Smooth muscle cell (in vitro differentiated cells): ENCODE results near the gene PLXDC1. TPM values are rescaled to one million over a fixed set of nuclear protein-coding genes. Genes with fewer than 3 reads are reported as not detected.
A peak's percentile ranks its signal among the peaks of the same experiment; 100 is the strongest.

Experiments
- DNase-seq: peaks from one replicate; lab custom pipeline; 2025; ENCODE audit not compliant: unreplicated experiment; lab: John Stamatoyannopoulos, UW
- H2AFZ ChIP-seq: fragments of 200-600 bp; sonication (generic); 2 replicates; pipeline ENCODE4 v1.6.0; 2016; ENCODE audit warnings: antibody characterized with exemption, low read depth, mild to moderate bottlenecking
- H3F3A ChIP-seq: fragments of 200-600 bp; sonication (generic); 2 replicates; pipeline ENCODE4 v1.6.0; 2017; ENCODE audit warnings: antibody characterized with exemption, low read depth
- H3K27ac ChIP-seq: fragments of 200-600 bp; sonication (generic); 2 replicates; pipeline ENCODE4 v1.5.1; 2016; ENCODE audit warnings: low read depth, mild to moderate bottlenecking
- H3K27me3 ChIP-seq: fragments of 200-600 bp; sonication (generic); 2 replicates; pipeline ENCODE4 v1.6.1; 2016; ENCODE audit warnings: low read depth, mild to moderate bottlenecking
- H3K36me3 ChIP-seq: fragments of 200-600 bp; sonication (generic); 2 replicates; pipeline ENCODE4 v1.5.1; 2016; ENCODE audit warnings: low read depth
- H3K4me1 ChIP-seq: fragments of 200-600 bp; sonication (generic); 2 replicates; pipeline ENCODE4 v1.5.1; 2016; ENCODE audit warnings: low read depth
- H3K4me2 ChIP-seq: fragments of 200-600 bp; sonication (generic); 2 replicates; pipeline ENCODE4 v1.6.0; 2016; ENCODE audit warnings: mild to moderate bottlenecking
- H3K4me3 ChIP-seq: fragments of 200-600 bp; sonication (generic); 2 replicates; pipeline ENCODE4 v1.5.1; 2016; ENCODE audit warnings: mild to moderate bottlenecking
- H3K79me2 ChIP-seq: fragments of 200-600 bp; sonication (generic); 2 replicates; pipeline ENCODE4 v1.6.0; 2016; ENCODE audit warnings: low read depth, mild to moderate bottlenecking
- H3K9ac ChIP-seq: fragments of 200-600 bp; sonication (generic); 2 replicates; pipeline ENCODE4 v1.6.0; 2016; ENCODE audit warnings: low read depth
- H3K9me3 ChIP-seq: fragments of 200-600 bp; sonication (generic); replicated peaks from 2 replicates; pipeline ENCODE4 v1.5.1; 2016; ENCODE audit warnings: low read depth
- H4K20me1 ChIP-seq: fragments of 200-600 bp; sonication (generic); 2 replicates; pipeline ENCODE4 v1.6.0; 2016; ENCODE audit warnings: low read depth
- CTCF ChIP-seq: fragments of 200-600 bp; sonication (generic); IDR thresholded peaks from 2 replicates; pipeline ENCODE4 v1.5.1; 2017; ENCODE audit warnings: borderline replicate concordance, mild to moderate bottlenecking, antibody characterized with exemption; ENCODE audit not compliant: insufficient read depth, poor library complexity, severe bottlenecking
- WGBS: methylation state at CpG from one replicate; pipeline ENCODE4 v1.1.7; 2016; ENCODE audit warnings: low lambda C conversion rate; 5-methylcytosine and 5-hydroxymethylcytosine counted together
- polyA plus RNA-seq: library from polyadenylated mRNA; unstranded; fragments of >200 nt; fragmentation: Nextera tagmentation; extraction: Ambion mirVana; gene quantifications from 2 replicates; pipeline ENCODE4 v1.2.1, GENCODE V29; 2016
- total RNA-seq: library from RNA; depleted of rRNA; stranded (reverse); fragments of >200 nt; gene quantifications from 2 replicates; pipeline ENCODE4 v1.2.3, GENCODE V29; 2014

The PLXDC1 gene
- total and polyA plus RNA-seq, 2 experiments from 2014 or later = 17.4 to 18.5 TPM

- Histone ChIP-seq H3K27ac (no peak overlapping the region), H3K9ac (no peak overlapping the region), H3K36me3 (no peaks in the 10 kb centered on the region), H4K20me1 (no peaks in the 10 kb centered on the region), H3K4me3 (no peak overlapping the region), H3K4me2 (no peak overlapping the region), H2AFZ (no peak overlapping the region), H3K27me3 (no peaks in the 10 kb centered on the region), H3K79me2 (no peaks in the 10 kb centered on the region), H3K4me1 (no peaks in the 10 kb centered on the region), H3F3A (no peaks in the 10 kb centered on the region), H3K9me3 (no peaks in the 10 kb centered on the region)
- no peak for DNase-seq
- TF ChIP-seq CTCF = no peak
- WGBS = 93% methylated on average over 9 of the region's 9 CpGs
Measured at GRCh38 chr17:39090400-39090799, 61.0 kb downstream of the PLXDC1 start.

GRCh38 chr17:39084558-39084957, 66.9 kb downstream of the PLXDC1 start:
- Histone ChIP-seq H3K27ac (no peak overlapping the region), H3K79me2 (no peaks in the 10 kb centered on the region), H3K4me3 (no peak overlapping the region), H3K9ac (no peak overlapping the region), H4K20me1 (no peaks in the 10 kb centered on the region), H3K27me3 (no peaks in the 10 kb centered on the region), H3K4me2 (no peak overlapping the region), H3K36me3 (no peaks in the 10 kb centered on the region), H3K9me3 (no peaks in the 10 kb centered on the region), H3F3A (no peaks in the 10 kb centered on the region), H3K4me1 (peaks cover 11% of the 10 kb centered on the region), H2AFZ (no peak overlapping the region)
- no peak for TF ChIP-seq CTCF
- no peak for DNase-seq
- WGBS = 82% methylated on average over 11 of the region's 11 CpGs

DNA sequence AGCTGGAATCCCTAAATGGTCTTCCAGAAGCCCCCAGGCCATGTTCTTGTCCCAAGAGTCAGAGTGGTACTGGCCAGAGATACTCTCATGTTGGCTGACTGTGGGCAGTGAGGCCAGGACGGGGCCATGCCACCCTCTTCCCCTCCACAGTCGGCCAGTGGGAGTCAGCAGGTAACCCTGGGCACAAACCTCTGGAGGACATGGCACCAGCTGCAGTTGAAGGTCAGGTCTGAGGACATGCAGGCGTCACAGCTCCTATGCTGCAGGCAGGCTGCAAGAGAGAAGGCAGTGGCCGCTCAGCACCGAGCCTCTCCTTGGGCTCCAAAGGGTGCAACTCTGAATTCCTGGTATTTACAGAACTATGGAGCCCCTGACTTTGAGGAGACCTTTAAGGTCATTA, 68.2 kb downstream of the PLXDC1 start:
- Histone ChIP-seq H3F3A (no peaks in the 10 kb centered on the region), H3K9me3 (no peaks in the 10 kb centered on the region), H3K4me1 (peaks cover 11% of the 10 kb centered on the region), H3K9ac (no peak overlapping the region), H2AFZ (no peak overlapping the region), H3K79me2 (no peaks in the 10 kb centered on the region), H3K27me3 (no peaks in the 10 kb centered on the region), H3K4me2 (no peak overlapping the region), H3K36me3 (no peaks in the 10 kb centered on the region), H3K27ac (no peak overlapping the region), H3K4me3 (no peak overlapping the region), H4K20me1 (no peaks in the 10 kb centered on the region)
- TF ChIP-seq CTCF = no peak
- no peak for DNase-seq
- 93% methylated on average over 5 of the region's 5 CpGs for WGBS

DNA sequence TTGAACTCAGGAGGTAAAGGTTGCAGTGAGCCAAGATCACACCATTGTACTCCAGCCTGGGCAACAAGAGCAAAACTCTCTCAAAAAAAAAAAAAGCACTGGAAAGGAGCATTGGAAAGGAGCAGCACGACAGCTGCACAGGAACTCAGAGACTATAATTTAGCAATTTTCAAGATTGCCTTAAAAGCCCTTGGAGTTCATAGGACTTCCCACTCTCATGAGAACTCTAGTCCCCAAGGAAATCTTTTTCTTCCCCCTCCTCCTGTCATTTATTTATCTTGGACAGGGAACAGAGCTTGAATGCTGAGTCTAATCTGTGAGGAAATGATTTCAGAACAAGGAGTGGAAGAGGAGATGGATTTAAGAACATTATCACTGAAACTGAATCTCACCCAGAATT, 69.0 kb downstream of the PLXDC1 start:
- Histone ChIP-seq H3K27me3 (no peaks in the 10 kb centered on the region), H3K9me3 (no peaks in the 10 kb centered on the region), H4K20me1 (no peaks in the 10 kb centered on the region), H3F3A (no peaks in the 10 kb centered on the region), H2AFZ (peak overlapping the region; percentile 31), H3K4me2 (no peak overlapping the region), H3K9ac (no peak overlapping the region), H3K4me1 (peaks cover 11% of the 10 kb centered on the region), H3K36me3 (no peaks in the 10 kb centered on the region), H3K79me2 (no peaks in the 10 kb centered on the region), H3K27ac (no peak overlapping the region), H3K4me3 (no peak overlapping the region)
- DNase-seq = no peak
- WGBS = 12% methylated on average over 1 of the region's 1 CpG
- TF ChIP-seq CTCF = no peak
